BJ (cell line): ENCODE data around the gene RABAC1. TPM values are rescaled to one million over a fixed set of nuclear protein-coding genes. Genes with fewer than 3 reads are reported as not detected.
"Not testable (repeated sequence)": the region's sequence is repeated elsewhere in the genome, so short reads cannot be mapped to it uniquely, and the experiment has no call there.

Experiments
- CTCF ChIA-PET: fragments of 350-600 bp; formaldehyde crosslinking; extraction: SDS; loops from one replicate; lab custom pipeline; 2021; ENCODE audit warnings: antibody characterized with exemption, inconsistent platforms; lab: Yijun Ruan, JAX
- POLR2A ChIA-PET: fragments of 300-600 bp; sonication (Branson Sonifier 250); formaldehyde crosslinking; extraction: SDS; loops from one replicate; lab custom pipeline; 2021; ENCODE audit warnings: antibody characterized with exemption; lab: Charles Lee
- DNase-seq: peaks from one replicate; pipeline ENCODE4 v3.0.0-alpha.2; 2011; ENCODE audit warnings: low read depth
- H3K27me3 ChIP-seq: 2 replicates; pipeline ENCODE4 v1.6.0; 2011; ENCODE audit warnings: low read length; ENCODE audit not compliant: control insufficient read depth, insufficient read depth
- H3K36me3 ChIP-seq: 2 replicates; pipeline ENCODE4 v1.5.1; 2011; ENCODE audit warnings: low read length; ENCODE audit not compliant: control insufficient read depth, insufficient read depth
- H3K4me3 ChIP-seq: 2 replicates; pipeline ENCODE4 v1.5.1; 2011; ENCODE audit warnings: low read depth, mild to moderate bottlenecking, control low read depth, low read length
- CTCF ChIP-seq: IDR thresholded peaks from 2 replicates; pipeline ENCODE4 v1.5.1; 2011; ENCODE audit warnings: low read depth, mild to moderate bottlenecking, control low read depth, inconsistent platforms, low read length, moderate library complexity; ENCODE audit not compliant: insufficient read depth
- polyA plus RNA-seq: library from polyadenylated mRNA; depleted of rRNA; stranded (reverse); fragments of >200 nt; gene quantifications from 2 replicates; pipeline ENCODE4 v1.2.3, GENCODE V29; 2011

The RABAC1 gene
- polyA plus RNA-seq, 1 experiment = 361 TPM

GRCh38 chr19:41918095-41918494 is 41.0 kb downstream of the RABAC1 start:
- H3K27me3 ChIP-seq = peaks cover 48% of the 10 kb centered on the region

GRCh38 chr19:41917676-41918075 is 41.4 kb downstream of the RABAC1 start:
- POLR2A ChIA-PET = no interaction called here
- no peak for TF ChIP-seq CTCF
- Histone ChIP-seq H3K36me3 (no peaks in the 10 kb centered on the region), H3K27me3 (peaks cover 47% of the 10 kb centered on the region), H3K4me3 (no peak overlapping the region)
- CTCF ChIA-PET = no interaction called here
- DNase-seq = no peak

More at GRCh38 chr19:41918095-41918494, 41.0 kb downstream of the RABAC1 start:
- no peak for DNase-seq
- ChIA-PET POLR2A (no interaction called here), CTCF (no interaction called here)
- H3K36me3 ChIP-seq = no peaks in the 10 kb centered on the region
- no peak for TF ChIP-seq CTCF
- H3K4me3 ChIP-seq = no peak overlapping the region

- H3K36me3 ChIP-seq = no peaks in the 10 kb centered on the region
- DNase-seq = no peak
- ChIA-PET CTCF (no interaction called here), POLR2A (no interaction called here)
- peaks cover 49% of the 10 kb centered on the region for H3K27me3 ChIP-seq
- no peak overlapping the region for H3K4me3 ChIP-seq
- no peak for TF ChIP-seq CTCF
Measured at GRCh38 chr19:41915776-41916414, 43.2 kb downstream of the RABAC1 start.

- Histone ChIP-seq H3K27me3 (peaks cover 44% of the 10 kb centered on the region), H3K36me3 (no peaks in the 10 kb centered on the region), H3K4me3 (no peak overlapping the region)
- ChIA-PET CTCF (no interaction called here), POLR2A (no interaction called here)
- no peak for DNase-seq
- TF ChIP-seq CTCF = no peak
Measured at GRCh38 chr19:41915021-41915775, 43.9 kb downstream of the RABAC1 start.

- H3K36me3 ChIP-seq = not testable (repeated sequence)
- H3K27me3 ChIP-seq = peaks cover 41% of the 10 kb centered on the region
Measured at GRCh38 chr19:41914424-41914834, 44.7 kb downstream of the RABAC1 start.

More at GRCh38 chr19:41914424-41914834, 44.7 kb downstream of the RABAC1 start:
- DNase-seq, POLR2A ChIA-PET, H3K4me3 ChIP-seq, CTCF ChIA-PET: not testable (repeated sequence)
